Endothelial cell of umbilical vein (primary cell): Measurements from ENCODE around the gene PCDHB2.

ENCODE experiments used
- EZH2 ChIP-seq: IDR thresholded peaks from 2 replicates; pipeline ENCODE4 v1.6.1; 2012; ENCODE audit warnings: borderline replicate concordance, low read depth, mild to moderate bottlenecking, moderate library complexity, low read length, inconsistent platforms; ENCODE audit not compliant: severe bottlenecking
- MAX ChIP-seq: IDR thresholded peaks from 2 replicates; pipeline ENCODE4 v1.6.1; 2011; ENCODE audit not compliant: insufficient read depth, insufficient read length
- POLR2A ChIP-seq: IDR thresholded peaks from 2 replicates; pipeline ENCODE4 v1.6.1; 2012; ENCODE audit warnings: low read depth, mild to moderate bottlenecking, control low read depth, low read length
- POLR2AphosphoS5 ChIP-seq: IDR thresholded peaks from 2 replicates; pipeline ENCODE4 v1.6.1; 2012; ENCODE audit warnings: low read depth, mild to moderate bottlenecking, control low read depth, low read length, moderate library complexity; ENCODE audit not compliant: insufficient read depth
- TF ChIP-seq, protein P1 (sequence below), 2 donors: IDR thresholded peaks; 1 replicate in 1 of 2; 2 replicates in 1 of 2; pipeline ENCODE4 v1.5.1; 2011; ENCODE audit warnings: low read length in 2 of 2, mild to moderate bottlenecking in 2 of 2, moderate library complexity in 2 of 2, control low read depth in 1 of 2, inconsistent platforms in 1 of 2, low read depth in 1 of 2; ENCODE audit not compliant: insufficient read depth in 1 of 2; ENCODE audit errors: extremely low read depth in 1 of 2

- no peak for TF ChIP-seq POLR2AphosphoS5
- TF ChIP-seq, protein P1, sequence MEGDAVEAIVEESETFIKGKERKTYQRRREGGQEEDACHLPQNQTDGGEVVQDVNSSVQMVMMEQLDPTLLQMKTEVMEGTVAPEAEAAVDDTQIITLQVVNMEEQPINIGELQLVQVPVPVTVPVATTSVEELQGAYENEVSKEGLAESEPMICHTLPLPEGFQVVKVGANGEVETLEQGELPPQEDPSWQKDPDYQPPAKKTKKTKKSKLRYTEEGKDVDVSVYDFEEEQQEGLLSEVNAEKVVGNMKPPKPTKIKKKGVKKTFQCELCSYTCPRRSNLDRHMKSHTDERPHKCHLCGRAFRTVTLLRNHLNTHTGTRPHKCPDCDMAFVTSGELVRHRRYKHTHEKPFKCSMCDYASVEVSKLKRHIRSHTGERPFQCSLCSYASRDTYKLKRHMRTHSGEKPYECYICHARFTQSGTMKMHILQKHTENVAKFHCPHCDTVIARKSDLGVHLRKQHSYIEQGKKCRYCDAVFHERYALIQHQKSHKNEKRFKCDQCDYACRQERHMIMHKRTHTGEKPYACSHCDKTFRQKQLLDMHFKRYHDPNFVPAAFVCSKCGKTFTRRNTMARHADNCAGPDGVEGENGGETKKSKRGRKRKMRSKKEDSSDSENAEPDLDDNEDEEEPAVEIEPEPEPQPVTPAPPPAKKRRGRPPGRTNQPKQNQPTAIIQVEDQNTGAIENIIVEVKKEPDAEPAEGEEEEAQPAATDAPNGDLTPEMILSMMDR (IDR thresholded peaks at IDR 0.05; ENCODE audit: extremely low read depth in 1 of 2, insufficient read depth in 1 of 2, low read depth in 1 of 2, low read length in 2 of 2), result no peak
- no peak for TF ChIP-seq MAX
- no peak for TF ChIP-seq POLR2A
- no peak for TF ChIP-seq EZH2
These were observed 41.4 kb downstream of the PCDHB2 start for GRCh38 chr5:141135718-141136266.
